K562 (cell line): ENCODE results near the gene MSH3. TPM values are rescaled to one million over a fixed set of nuclear protein-coding genes. Genes with fewer than 3 reads are reported as not detected.

Source experiments
- ATAC-seq: fragments of 200-7000 bp; cut with Tn5 transposase; 3 replicates; pipeline ENCODE4 v1.9.1; 2020; ENCODE audit warnings: moderate library complexity
- BruUV-seq: library from RNA; stranded (reverse); fragments of 400-500 nt; replicated peaks from 2 replicates; lab custom pipeline; 2021; lab: Mats Ljungman, UMichigan
- CTCF ChIA-PET: fragments of 300-600 bp; formaldehyde crosslinking; extraction: SDS; loops from one replicate; lab custom pipeline; 2021; ENCODE audit warnings: low intra/inter-chr PET ratio; lab: Yijun Ruan, JAX
- POLR2A ChIA-PET: fragments of 300-600, 350-650 bp; sonication (Branson Sonifier 250); formaldehyde crosslinking; extraction: SDS; loops from one replicate; lab custom pipeline; 2021; ENCODE audit warnings: antibody characterized with exemption, inconsistent platforms; lab: Yijun Ruan, JAX
- DNase-seq, 4 experiments: peaks; one replicate each; pipeline versions ENCODE4 v3.0.0 to v3.0.0-alpha.2; 2011 to 2018; ENCODE audit warnings: low spot score in 3 of 4, mixed read lengths in 3 of 4; ENCODE audit errors: extremely low read depth in 1 of 4
- FAIRE-seq: peaks from 2 replicates; lab custom pipeline; 2011; peaks lifted over from hg19 to GRCh38; lab: Jason Lieb, UNC
- H2AFZ ChIP-seq: 2 replicates; pipeline ENCODE4 v1.6.0; 2011; ENCODE audit warnings: low read depth, low read length, control low read depth, inconsistent platforms
- H3K27ac ChIP-seq: fragments of 200-600 bp; 3 replicates; pipeline ENCODE4 v1.8.0; 2011; ENCODE audit warnings: low read depth, mild to moderate bottlenecking, control low read depth, inconsistent platforms, low read length, moderate library complexity, mixed read lengths; ENCODE audit errors: extremely low read depth
- H3K27me3 ChIP-seq, 2 experiments: fragments of 300-600 bp in 1 of 2; 2 replicates in 1 of 2; 3 replicates in 1 of 2; pipeline versions ENCODE4 v1.6.0 to v1.8.0; 2011; ENCODE audit warnings: inconsistent platforms in 2 of 2, low read length in 2 of 2, mild to moderate bottlenecking in 1 of 2, mixed read lengths in 1 of 2, moderate library complexity in 1 of 2; ENCODE audit not compliant: control insufficient read depth in 2 of 2, insufficient read depth in 2 of 2
- H3K36me3 ChIP-seq: fragments of 300-600 bp; 3 replicates; pipeline ENCODE4 v1.8.0; 2011; ENCODE audit warnings: mild to moderate bottlenecking, low read length, inconsistent platforms; ENCODE audit not compliant: control insufficient read depth, insufficient read depth
- H3K4me1 ChIP-seq, 2 experiments: fragments of 200-600 bp in 1 of 2; replicated peaks in 1 of 2; 2 replicates in 1 of 2; 3 replicates in 1 of 2; pipeline versions ENCODE4 v1.5.1 to v1.8.0; 2011; ENCODE audit warnings: inconsistent platforms in 2 of 2, low read length in 2 of 2, mild to moderate bottlenecking in 1 of 2, mixed read lengths in 1 of 2, moderate library complexity in 1 of 2; ENCODE audit not compliant: control insufficient read depth in 2 of 2, insufficient read depth in 2 of 2
- H3K4me2 ChIP-seq: 2 replicates; pipeline ENCODE4 v1.6.1; 2011; ENCODE audit warnings: low read length, control low read depth, inconsistent platforms, mixed read lengths; ENCODE audit not compliant: insufficient read depth
- H3K4me3 ChIP-seq: fragments of 200-600 bp; sonication (generic), shearing (Covaris generic); 2 replicates; pipeline ENCODE4 v1.5.1; 2016; ENCODE audit warnings: control low read depth, inconsistent platforms
- H3K79me2 ChIP-seq: fragments of 200-600 bp; 3 replicates; pipeline ENCODE4 v1.8.0; 2011; ENCODE audit warnings: low read length, inconsistent platforms; ENCODE audit not compliant: control insufficient read depth, insufficient read depth
- H3K9ac ChIP-seq, 2 experiments: 2 replicates each; pipeline versions ENCODE4 v1.6.0 to v1.6.1; 2011; ENCODE audit warnings: low read depth in 2 of 2, low read length in 2 of 2, control low read depth in 1 of 2, inconsistent platforms in 1 of 2, mild to moderate bottlenecking in 1 of 2, mixed read lengths in 1 of 2; ENCODE audit not compliant: insufficient read depth in 1 of 2
- H3K9me1 ChIP-seq: one replicate; pipeline ENCODE4 v1.6.0; 2011; ENCODE audit warnings: inconsistent platforms, mild to moderate bottlenecking, low read length, moderate library complexity; ENCODE audit not compliant: control insufficient read depth, insufficient read depth
- H3K9me3 ChIP-seq: replicated peaks from 2 replicates; pipeline ENCODE4 v1.5.1; 2011; ENCODE audit warnings: low read depth, low read length, inconsistent platforms; ENCODE audit not compliant: control insufficient read depth, insufficient read depth
- H4K20me1 ChIP-seq: replicated peaks from 2 replicates; pipeline ENCODE4 v1.6.1; 2011; ENCODE audit warnings: low read length, inconsistent platforms, mixed read lengths; ENCODE audit not compliant: control insufficient read depth, insufficient read depth
- ESRRA ChIP-seq: fragments of 450-650 bp; IDR thresholded peaks from 2 replicates; pipeline ENCODE4 v1.6.1; 2014; ENCODE audit warnings: low read depth, mild to moderate bottlenecking, moderate library complexity, borderline replicate concordance
- FOXA3 ChIP-seq, 2 experiments: fragments of 450-650 bp in 1 of 2; sonication (generic) in 1 of 2; formaldehyde crosslinking; IDR thresholded peaks in 1 of 2; conservative IDR thresholded peaks in 1 of 2; 2 replicates each; pipeline versions ENCODE4 v1.4.0 to v1.8.0; 2020 to 2022; ENCODE audit warnings: mild to moderate bottlenecking in 2 of 2, missing genetic modification reagents in 1 of 2
- KLF13 ChIP-seq: fragments of 450-650 bp; IDR thresholded peaks from 2 replicates; pipeline ENCODE4 v1.6.1; 2016; ENCODE audit warnings: missing genetic modification characterization, low read depth, mild to moderate bottlenecking, missing compliant biosample characterization, moderate library complexity, borderline replicate concordance
- NCOA4 ChIP-seq: fragments of 450-650 bp; IDR thresholded peaks from 2 replicates; pipeline ENCODE4 v1.6.1; 2018; ENCODE audit warnings: mild to moderate bottlenecking; ENCODE audit not compliant: partially characterized antibody
- NFATC3 ChIP-seq: fragments of 450-650 bp; IDR thresholded peaks from 2 replicates; pipeline ENCODE4 v1.6.1; 2017; ENCODE audit warnings: mild to moderate bottlenecking
- PHB ChIP-seq: fragments of 250-450 bp; sonication (Bioruptor Pico); IDR thresholded peaks from 2 replicates; pipeline ENCODE4 v1.5.0; 2021
- POLR2AphosphoS5 ChIP-seq: IDR thresholded peaks from 2 replicates; pipeline ENCODE4 v1.6.1; 2011; ENCODE audit warnings: mild to moderate bottlenecking, low read depth, low read length, moderate library complexity; ENCODE audit not compliant: control insufficient read depth, insufficient read depth
- RBM14 ChIP-seq: fragments of 200-400 bp; formaldehyde crosslinking; IDR thresholded peaks from 2 replicates; pipeline ENCODE4 v1.6.1; 2018; ENCODE audit warnings: low read depth, mild to moderate bottlenecking, low read length, moderate library complexity, borderline replicate concordance; ENCODE audit not compliant: insufficient read depth
- SMARCA4 ChIP-seq: fragments of 450-650 bp; IDR thresholded peaks from 2 replicates; pipeline ENCODE4 v1.6.1; 2016
- TAF7 ChIP-seq: fragments of 450-650 bp; IDR thresholded peaks from 2 replicates; pipeline ENCODE4 v1.6.1; 2016; ENCODE audit warnings: missing genetic modification characterization, missing compliant biosample characterization
- TCF15 ChIP-seq: fragments of 250-450 bp; sonication (Bioruptor Pico); IDR thresholded peaks from 2 replicates; pipeline ENCODE4 v1.8.0; 2022; ENCODE audit warnings: moderate library complexity, mild to moderate bottlenecking, inconsistent platforms
- ZNF224 ChIP-seq: sonication (generic); formaldehyde crosslinking; IDR thresholded peaks from 2 replicates; pipeline ENCODE4 v1.8.0; 2022; ENCODE audit warnings: mild to moderate bottlenecking, missing genetic modification reagents
- in situ Hi-C: fragments of 300-500 bp; cut with MboI; formaldehyde crosslinking; loops from 4 replicates; pipeline ENCODE4 v1.15.0; 2018; ENCODE audit warnings: inconsistent platforms, mixed read lengths
- intact Hi-C: fragments of 100-400 bp; cut with micrococcal nuclease; formaldehyde crosslinking; loops from 2 replicates; pipeline ENCODE4 v1.14.2; 2022
- polyA plus RNA-seq, 8 experiments: library from polyadenylated mRNA; depleted of rRNA in 4 of 8; stranded (reverse) in 5 of 8; unstranded in 3 of 8; fragments of >200 nt; fragmentation: Nextera tagmentation in 2 of 8; fragmentation: Illumina TruSeq in 1 of 8; extraction: Ambion mirVana in 2 of 8; extraction: Trizol in 1 of 8; gene quantifications; 2 replicates each; pipeline versions ENCODE4 v1.2.1 to v1.2.3, GENCODE V29; 2011 to 2014; ENCODE audit warnings: inconsistent platforms in 1 of 8, missing spikeins in 1 of 8
- total RNA-seq, 7 experiments: library from RNA; depleted of rRNA in 6 of 7; stranded (reverse); fragments of >200 nt in 6 of 7; fragmentation: Illumina TruSeq in 2 of 7; extraction: Trizol in 2 of 7; gene quantifications; 2 replicates each; pipeline versions ENCODE4 v1.2.1 to v1.2.3, GENCODE V29; 2011 to 2021; ENCODE audit warnings: low replicate concordance in 1 of 7
- TF ChIP-seq, protein P1 (sequence below), 3 experiments: fragments of 200-800 bp in 1 of 3; fragments of 250-450 bp in 1 of 3; fragments of 450-650 bp in 1 of 3; sonication (Bioruptor Pico) in 1 of 3; sonication (Bioruptor generic) in 1 of 3; formaldehyde crosslinking in 1 of 3; IDR thresholded peaks; 2 replicates each; pipeline versions ENCODE4 v1.6.1 to v1.8.0; 2016 to 2022; ENCODE audit warnings: mild to moderate bottlenecking in 2 of 3, missing genetic modification characterization in 2 of 3, missing compliant biosample characterization in 1 of 3, moderate library complexity in 1 of 3
- TF ChIP-seq, protein P2 (sequence below): fragments of 450-650 bp; IDR thresholded peaks from 2 replicates; pipeline ENCODE4 v1.6.1; 2016; ENCODE audit warnings: antibody characterized with exemption

The MSH3 gene
- total and polyA plus RNA-seq, 9 of the 15 experiments (the other 6 are each of a cell fraction or from before 2014, with no cell fraction given): 3.9 to 17.2 (median 13.2) TPM

DNA sequence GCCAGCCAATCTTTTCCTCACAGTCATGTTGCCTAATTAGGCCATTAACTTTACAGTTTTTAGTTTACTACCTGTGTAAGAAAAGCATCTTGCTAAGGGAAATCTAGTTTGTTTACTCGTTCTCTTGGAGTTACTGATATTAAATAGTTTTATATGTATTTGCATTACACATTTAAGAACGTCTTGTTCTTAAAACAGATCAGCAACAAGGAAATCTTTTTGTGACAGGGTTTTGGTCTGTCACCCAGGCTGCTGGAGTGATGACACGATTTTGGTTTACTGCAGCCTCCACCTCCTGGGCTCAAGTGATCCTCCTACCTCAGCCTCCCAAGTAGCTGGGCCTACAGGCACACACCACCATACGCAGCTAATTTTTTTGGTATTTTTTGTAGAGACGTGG is 29.2 kb upstream of the MSH3 start (continued):
- no peak for TF ChIP-seq FOXA3 (CRISPR knock-in tag; conservative IDR thresholded peaks at IDR 0.05 in 1 of 2, IDR thresholded peaks at IDR 0.05 in 1 of 2)
- TF ChIP-seq, protein P1, sequence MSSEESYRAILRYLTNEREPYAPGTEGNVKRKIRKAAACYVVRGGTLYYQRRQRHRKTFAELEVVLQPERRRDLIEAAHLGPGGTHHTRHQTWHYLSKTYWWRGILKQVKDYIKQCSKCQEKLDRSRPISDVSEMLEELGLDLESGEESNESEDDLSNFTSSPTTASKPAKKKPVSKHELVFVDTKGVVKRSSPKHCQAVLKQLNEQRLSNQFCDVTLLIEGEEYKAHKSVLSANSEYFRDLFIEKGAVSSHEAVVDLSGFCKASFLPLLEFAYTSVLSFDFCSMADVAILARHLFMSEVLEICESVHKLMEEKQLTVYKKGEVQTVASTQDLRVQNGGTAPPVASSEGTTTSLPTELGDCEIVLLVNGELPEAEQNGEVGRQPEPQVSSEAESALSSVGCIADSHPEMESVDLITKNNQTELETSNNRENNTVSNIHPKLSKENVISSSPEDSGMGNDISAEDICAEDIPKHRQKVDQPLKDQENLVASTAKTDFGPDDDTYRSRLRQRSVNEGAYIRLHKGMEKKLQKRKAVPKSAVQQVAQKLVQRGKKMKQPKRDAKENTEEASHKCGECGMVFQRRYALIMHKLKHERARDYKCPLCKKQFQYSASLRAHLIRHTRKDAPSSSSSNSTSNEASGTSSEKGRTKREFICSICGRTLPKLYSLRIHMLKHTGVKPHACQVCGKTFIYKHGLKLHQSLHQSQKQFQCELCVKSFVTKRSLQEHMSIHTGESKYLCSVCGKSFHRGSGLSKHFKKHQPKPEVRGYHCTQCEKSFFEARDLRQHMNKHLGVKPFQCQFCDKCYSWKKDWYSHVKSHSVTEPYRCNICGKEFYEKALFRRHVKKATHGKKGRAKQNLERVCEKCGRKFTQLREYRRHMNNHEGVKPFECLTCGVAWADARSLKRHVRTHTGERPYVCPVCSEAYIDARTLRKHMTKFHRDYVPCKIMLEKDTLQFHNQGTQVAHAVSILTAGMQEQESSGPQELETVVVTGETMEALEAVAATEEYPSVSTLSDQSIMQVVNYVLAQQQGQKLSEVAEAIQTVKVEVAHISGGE (CRISPR knock-in tag; IDR thresholded peaks at IDR 0.05): no peak
- no peak for TF ChIP-seq POLR2AphosphoS5
- TF ChIP-seq ESRRA: no peak
- TF ChIP-seq TCF15 (CRISPR knock-in tag): no peak
- TF ChIP-seq, all 486 proteins: peak for 0

GRCh38 chr5:80629281-80629680 is 25.2 kb upstream of the MSH3 start:
- H3K4me3 ChIP-seq: no peak overlapping the region
- in situ Hi-C loops (no loop called here), intact Hi-C loops (no loop called here)
- no peak overlapping the region for H2AFZ ChIP-seq
- H3K27ac ChIP-seq: no peak overlapping the region
- no peaks in the 10 kb centered on the region for H4K20me1 ChIP-seq
- H3K27me3 ChIP-seq: no peaks in the 10 kb centered on the region
- no peak for ATAC-seq
- H3K9me3 ChIP-seq: no peaks in the 10 kb centered on the region
- no peaks in the 10 kb centered on the region; a peak in 2 of 5 replicates for H3K4me1 ChIP-seq
- H3K9ac ChIP-seq: no peak overlapping the region
- POLR2A ChIA-PET: interaction anchor here (0.6 to 0.8 kb wide), 3 partner anchors 10 to 37 kb away, joined by 3 to 4 read pairs (median 3); no protein-coding TSS in a partner anchor
- DNase-seq: no peak
- TF ChIP-seq NFATC3 (no peak), ZNF224 (no peak), PHB (CRISPR knock-in tag) (no peak), SMARCA4 (no peak), RBM14 (no peak), NCOA4 (no peak), KLF13 (tag) (no peak), TAF7 (tag) (no peak)
- TF ChIP-seq, protein P2, sequence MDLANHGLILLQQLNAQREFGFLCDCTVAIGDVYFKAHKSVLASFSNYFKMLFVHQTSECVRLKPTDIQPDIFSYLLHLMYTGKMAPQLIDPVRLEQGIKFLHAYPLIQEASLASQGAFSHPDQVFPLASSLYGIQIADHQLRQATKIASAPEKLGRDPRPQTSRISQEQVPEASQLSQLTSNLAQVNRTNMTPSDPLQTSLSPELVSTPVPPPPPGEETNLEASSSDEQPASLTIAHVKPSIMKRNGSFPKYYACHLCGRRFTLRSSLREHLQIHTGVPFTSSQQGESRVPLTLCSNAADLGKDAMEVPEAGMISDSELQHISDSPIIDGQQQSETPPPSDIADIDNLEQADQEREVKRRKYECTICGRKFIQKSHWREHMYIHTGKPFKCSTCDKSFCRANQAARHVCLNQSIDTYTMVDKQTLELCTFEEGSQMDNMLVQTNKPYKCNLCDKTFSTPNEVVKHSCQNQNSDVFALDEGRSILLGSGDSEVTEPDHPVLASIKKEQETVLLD: no peak
- H3K36me3 ChIP-seq: peaks cover 44% of the 10 kb centered on the region
- H3K4me2 ChIP-seq: no peak overlapping the region
- no peaks in the 10 kb centered on the region for H3K79me2 ChIP-seq
- no TSS peak for BruUV-seq
- CTCF ChIA-PET: no interaction called here
- no peaks in the 10 kb centered on the region for H3K9me1 ChIP-seq
- no peak for FAIRE-seq
